ENCODE results near the gene GPC6. TPM values are rescaled to one million over a fixed set of nuclear protein-coding genes. Genes with fewer than 3 reads are reported as not detected.

The GPC6 gene
- total RNA-seq, 2 donors from 2014 or later = 3.4 to 5.3 TPM

- H3K4me3 ChIP-seq = no peak overlapping the region
- no peaks in the 10 kb centered on the region for H3K4me1 ChIP-seq (replicated peaks)
- no peaks in the 10 kb centered on the region for H3K9me3 ChIP-seq
- TF ChIP-seq POLR2A (IDR thresholded peaks at IDR 0.05) = no peak
- TF ChIP-seq POLR2AphosphoS5 (IDR thresholded peaks at IDR 0.05) = no peak
- TF ChIP-seq, protein P1, sequence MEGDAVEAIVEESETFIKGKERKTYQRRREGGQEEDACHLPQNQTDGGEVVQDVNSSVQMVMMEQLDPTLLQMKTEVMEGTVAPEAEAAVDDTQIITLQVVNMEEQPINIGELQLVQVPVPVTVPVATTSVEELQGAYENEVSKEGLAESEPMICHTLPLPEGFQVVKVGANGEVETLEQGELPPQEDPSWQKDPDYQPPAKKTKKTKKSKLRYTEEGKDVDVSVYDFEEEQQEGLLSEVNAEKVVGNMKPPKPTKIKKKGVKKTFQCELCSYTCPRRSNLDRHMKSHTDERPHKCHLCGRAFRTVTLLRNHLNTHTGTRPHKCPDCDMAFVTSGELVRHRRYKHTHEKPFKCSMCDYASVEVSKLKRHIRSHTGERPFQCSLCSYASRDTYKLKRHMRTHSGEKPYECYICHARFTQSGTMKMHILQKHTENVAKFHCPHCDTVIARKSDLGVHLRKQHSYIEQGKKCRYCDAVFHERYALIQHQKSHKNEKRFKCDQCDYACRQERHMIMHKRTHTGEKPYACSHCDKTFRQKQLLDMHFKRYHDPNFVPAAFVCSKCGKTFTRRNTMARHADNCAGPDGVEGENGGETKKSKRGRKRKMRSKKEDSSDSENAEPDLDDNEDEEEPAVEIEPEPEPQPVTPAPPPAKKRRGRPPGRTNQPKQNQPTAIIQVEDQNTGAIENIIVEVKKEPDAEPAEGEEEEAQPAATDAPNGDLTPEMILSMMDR (IDR thresholded peaks at IDR 0.05) = no peak
- 100% methylated on average over 1 of the region's 1 CpG for WGBS
- no peak overlapping the region for H3K27ac ChIP-seq
- no peak for DNase-seq (ENCODE audit: low spot score)
- no peaks in the 10 kb centered on the region for H3K36me3 ChIP-seq
- intact Hi-C loops (cut with DNase I) = no loop called here
- no peaks in the 10 kb centered on the region for H3K27me3 ChIP-seq (replicated peaks; ENCODE audit: insufficient read depth)
Measured at GRCh38 chr13:94139393-94139995, 912.9 kb downstream of the GPC6 start.

DNA sequence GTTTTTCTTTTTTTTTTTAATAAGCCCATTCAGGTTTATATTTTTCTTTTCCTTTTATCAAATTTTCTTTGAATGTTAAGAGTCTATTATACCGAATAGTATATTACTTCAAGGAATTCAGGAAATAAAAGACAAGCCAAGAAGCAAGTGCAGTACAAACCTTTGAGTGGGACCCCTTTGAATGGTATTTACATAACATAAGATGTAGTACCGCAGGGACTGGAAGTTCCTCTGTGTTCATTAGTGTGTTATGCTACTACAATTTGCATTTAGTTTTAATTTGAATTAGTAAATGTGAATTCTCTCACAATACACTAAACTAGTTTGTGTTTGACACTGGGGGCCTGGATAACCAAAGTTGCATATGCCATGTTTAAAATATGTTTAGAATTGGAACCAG is 913.4 kb downstream of the GPC6 start:
- intact Hi-C loops (cut with DNase I) = no loop called here
- Histone ChIP-seq H3K36me3 (no peaks in the 10 kb centered on the region), H3K27ac (no peak overlapping the region), H3K9me3 (no peaks in the 10 kb centered on the region), H3K4me1 (replicated peaks) (no peaks in the 10 kb centered on the region), H3K27me3 (replicated peaks; ENCODE audit: insufficient read depth) (no peaks in the 10 kb centered on the region), H3K4me3 (no peak overlapping the region)
- no peak for DNase-seq (ENCODE audit: low spot score)
- WGBS = 80% methylated on average over 2 of the region's 2 CpGs
- TF ChIP-seq POLR2AphosphoS5 (IDR thresholded peaks at IDR 0.05) (no peak), POLR2A (IDR thresholded peaks at IDR 0.05) (no peak)
- TF ChIP-seq, protein P1 (IDR thresholded peaks at IDR 0.05) = no peak

GRCh38 chr13:94140511-94140910 is 913.9 kb downstream of the GPC6 start:
- no peaks in the 10 kb centered on the region for H3K36me3 ChIP-seq
- H3K9me3 ChIP-seq = no peaks in the 10 kb centered on the region
- H3K4me1 ChIP-seq (replicated peaks) = no peaks in the 10 kb centered on the region
- no peaks in the 10 kb centered on the region for H3K27me3 ChIP-seq (replicated peaks; ENCODE audit: insufficient read depth)
- TF ChIP-seq POLR2A (IDR thresholded peaks at IDR 0.05) (no peak), POLR2AphosphoS5 (IDR thresholded peaks at IDR 0.05) (no peak)
- TF ChIP-seq, protein P1 (IDR thresholded peaks at IDR 0.05) = no peak
- DNase-seq (ENCODE audit: low spot score) = no peak
- 29% methylated on average over 2 of the region's 2 CpGs for WGBS
- H3K27ac ChIP-seq = no peak overlapping the region
- intact Hi-C loops (cut with DNase I) = no loop called here
- no peak overlapping the region for H3K4me3 ChIP-seq

DNA sequence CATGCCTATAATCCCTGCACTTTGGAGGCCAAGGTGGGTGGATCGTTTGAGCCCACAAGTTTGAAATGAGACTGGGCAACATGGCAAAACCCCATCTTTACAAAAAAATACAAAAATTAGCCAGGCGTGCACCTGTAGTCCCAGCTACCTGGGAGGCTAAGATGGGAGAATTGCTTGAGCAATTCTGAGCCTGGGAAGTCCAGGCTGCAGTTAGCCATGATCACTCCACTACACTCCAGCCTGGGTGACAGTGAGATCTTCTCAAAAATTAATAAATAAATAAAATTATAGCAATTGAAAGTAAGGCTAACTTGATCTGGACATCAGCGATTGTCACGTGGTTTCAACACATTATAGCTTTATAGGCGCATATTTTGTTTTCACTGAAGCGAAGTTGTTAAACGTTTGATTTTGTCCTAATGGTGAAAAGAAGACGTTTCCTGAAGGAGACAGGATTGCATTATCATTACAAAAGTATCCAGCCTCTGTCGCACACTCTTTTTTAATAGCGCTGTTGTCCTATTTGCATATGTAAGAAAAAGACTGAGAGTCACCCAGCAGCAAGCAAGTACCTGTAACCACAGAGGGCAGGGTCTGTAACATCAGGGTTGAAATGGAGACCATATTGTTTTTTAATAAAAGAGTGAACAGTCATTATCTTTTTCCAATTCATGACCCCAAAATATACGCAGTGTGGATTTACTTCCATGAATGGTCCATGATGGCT is 917.2 kb downstream of the GPC6 start:
- no peaks in the 10 kb centered on the region for H3K27me3 ChIP-seq (replicated peaks; ENCODE audit: insufficient read depth)
- no peaks in the 10 kb centered on the region for H3K36me3 ChIP-seq
- TF ChIP-seq POLR2AphosphoS5 (IDR thresholded peaks at IDR 0.05) (no peak), POLR2A (IDR thresholded peaks at IDR 0.05) (no peak)
- TF ChIP-seq, protein P1 (IDR thresholded peaks at IDR 0.05) = no peak
- no peaks in the 10 kb centered on the region for H3K9me3 ChIP-seq
- 86% methylated on average over 11 of the region's 11 CpGs for WGBS
- no peak overlapping the region for H3K4me3 ChIP-seq
- H3K4me1 ChIP-seq (replicated peaks) = no peaks in the 10 kb centered on the region
- intact Hi-C loops (cut with DNase I) = no loop called here
- DNase-seq (ENCODE audit: low spot score) = no peak
- H3K27ac ChIP-seq = no peak overlapping the region

DNA sequence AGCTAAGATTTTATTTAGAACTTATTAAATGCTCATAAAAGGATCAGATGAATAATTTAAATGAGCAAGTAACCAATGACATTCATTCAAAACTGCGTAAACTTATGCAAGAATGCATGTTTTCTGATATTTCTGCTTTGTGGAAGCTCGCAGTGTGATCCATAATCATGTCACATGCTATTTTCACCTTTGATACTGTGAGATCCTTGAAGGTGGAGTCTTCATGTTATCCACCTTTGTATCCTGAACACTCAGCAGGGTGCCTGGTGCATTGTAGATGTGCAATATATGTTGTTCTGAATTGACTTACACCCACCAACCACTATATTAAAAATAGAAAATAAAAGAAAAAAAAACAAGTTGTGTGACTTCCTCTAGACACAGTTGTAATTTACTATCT is 919.4 kb downstream of the GPC6 start:
- DNase-seq (ENCODE audit: low spot score) = no peak
- H3K27me3 ChIP-seq (replicated peaks; ENCODE audit: insufficient read depth) = no peaks in the 10 kb centered on the region

More for the DNA sequence above, 919.4 kb downstream of the GPC6 start:
- no peak overlapping the region for H3K27ac ChIP-seq
- TF ChIP-seq, protein P1 (IDR thresholded peaks at IDR 0.05) = no peak
- TF ChIP-seq POLR2AphosphoS5 (IDR thresholded peaks at IDR 0.05) (no peak), POLR2A (IDR thresholded peaks at IDR 0.05) (no peak)
- WGBS = 82% methylated on average over 2 of the region's 2 CpGs
- intact Hi-C loops (cut with DNase I) = no loop called here
- H3K9me3 ChIP-seq = no peaks in the 10 kb centered on the region
- H3K4me3 ChIP-seq = no peak overlapping the region
- no peaks in the 10 kb centered on the region for H3K4me1 ChIP-seq (replicated peaks)
- no peaks in the 10 kb centered on the region for H3K36me3 ChIP-seq
